IPS-18a (cell line): ENCODE results near the gene ERN1.
"Not testable (repeated sequence)": the region's sequence is repeated elsewhere in the genome, so short reads cannot be mapped to it uniquely, and the experiment has no call there.

Experiments
- H3K27ac ChIP-seq: one replicate; pipeline ENCODE4 v1.5.1; 2013; ENCODE audit warnings: low read length
- H3K27me3 ChIP-seq: one replicate; pipeline ENCODE4 v1.6.1; 2013; ENCODE audit warnings: mild to moderate bottlenecking, low read length; ENCODE audit not compliant: control insufficient read depth, insufficient read depth
- H3K36me3 ChIP-seq: one replicate; pipeline ENCODE4 v1.6.1; 2013; ENCODE audit warnings: low read depth, low read length; ENCODE audit not compliant: control insufficient read depth
- H3K4me1 ChIP-seq: one replicate; pipeline ENCODE4 v1.6.1; 2013; ENCODE audit warnings: low read depth, low read length; ENCODE audit not compliant: control insufficient read depth
- H3K4me3 ChIP-seq: one replicate; pipeline ENCODE4 v1.5.1; 2013; ENCODE audit warnings: low read length
- H3K9ac ChIP-seq: one replicate; pipeline ENCODE4 v1.6.1; 2013; ENCODE audit warnings: mild to moderate bottlenecking, low read length, moderate library complexity
- H3K9me3 ChIP-seq: one replicate; pipeline ENCODE4 v1.6.1; 2013; ENCODE audit warnings: low read depth, low read length; ENCODE audit not compliant: control insufficient read depth

The ERN1 gene

DNA sequence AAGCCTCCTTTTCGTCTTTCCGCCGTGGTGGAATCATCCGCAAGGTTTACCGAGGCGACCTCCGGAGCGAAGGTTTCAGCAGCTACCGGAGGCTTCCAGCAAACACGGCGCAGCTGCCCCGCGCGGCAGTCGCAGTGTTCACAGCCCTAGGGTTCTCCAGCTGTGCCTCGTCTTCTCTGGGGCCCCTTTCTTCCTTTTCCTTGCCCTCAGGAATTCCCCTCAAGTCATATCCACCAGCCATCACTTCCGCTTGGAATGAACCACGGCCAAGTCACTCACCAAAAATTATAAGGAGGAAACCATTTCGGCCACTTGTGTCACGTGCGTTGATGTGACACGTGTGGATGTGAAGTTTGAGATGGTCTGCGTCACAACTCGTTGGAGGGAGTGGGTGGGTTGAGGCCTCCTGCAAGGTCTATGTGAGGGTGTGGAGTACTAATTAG is 636 bp upstream of the ERN1 start:
- H3K4me1 ChIP-seq: peaks cover 7% of the 10 kb centered on the region
- no peaks in the 10 kb centered on the region for H3K9me3 ChIP-seq
- no peak overlapping the region for H3K9ac ChIP-seq
- H3K36me3 ChIP-seq: no peaks in the 10 kb centered on the region
- no peak overlapping the region for H3K27ac ChIP-seq
- H3K27me3 ChIP-seq: peaks cover 30% of the 10 kb centered on the region
- peak overlapping the region; percentile 71 for H3K4me3 ChIP-seq

DNA sequence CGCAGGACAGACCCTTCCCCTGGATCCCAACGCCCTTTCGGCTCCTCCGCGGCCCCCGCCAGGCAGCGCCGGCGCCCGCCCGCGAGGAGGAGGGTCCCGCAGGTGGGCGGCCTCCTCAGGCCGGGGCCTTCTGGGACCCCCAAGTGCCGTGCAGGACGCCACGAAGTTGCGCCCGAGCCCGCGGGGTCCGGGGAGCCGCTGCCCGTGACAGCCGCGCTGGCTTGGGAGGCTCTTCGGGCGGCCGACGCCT is 504 bp downstream of the ERN1 start:
- no peak overlapping the region for H3K27ac ChIP-seq
- no peaks in the 10 kb centered on the region for H3K9me3 ChIP-seq
- H3K9ac ChIP-seq: peak overlapping the region; percentile 30
- peaks cover 7% of the 10 kb centered on the region for H3K4me1 ChIP-seq
- H3K4me3 ChIP-seq: peak overlapping the region; percentile 71
- no peaks in the 10 kb centered on the region for H3K36me3 ChIP-seq
- peaks cover 30% of the 10 kb centered on the region for H3K27me3 ChIP-seq

DNA sequence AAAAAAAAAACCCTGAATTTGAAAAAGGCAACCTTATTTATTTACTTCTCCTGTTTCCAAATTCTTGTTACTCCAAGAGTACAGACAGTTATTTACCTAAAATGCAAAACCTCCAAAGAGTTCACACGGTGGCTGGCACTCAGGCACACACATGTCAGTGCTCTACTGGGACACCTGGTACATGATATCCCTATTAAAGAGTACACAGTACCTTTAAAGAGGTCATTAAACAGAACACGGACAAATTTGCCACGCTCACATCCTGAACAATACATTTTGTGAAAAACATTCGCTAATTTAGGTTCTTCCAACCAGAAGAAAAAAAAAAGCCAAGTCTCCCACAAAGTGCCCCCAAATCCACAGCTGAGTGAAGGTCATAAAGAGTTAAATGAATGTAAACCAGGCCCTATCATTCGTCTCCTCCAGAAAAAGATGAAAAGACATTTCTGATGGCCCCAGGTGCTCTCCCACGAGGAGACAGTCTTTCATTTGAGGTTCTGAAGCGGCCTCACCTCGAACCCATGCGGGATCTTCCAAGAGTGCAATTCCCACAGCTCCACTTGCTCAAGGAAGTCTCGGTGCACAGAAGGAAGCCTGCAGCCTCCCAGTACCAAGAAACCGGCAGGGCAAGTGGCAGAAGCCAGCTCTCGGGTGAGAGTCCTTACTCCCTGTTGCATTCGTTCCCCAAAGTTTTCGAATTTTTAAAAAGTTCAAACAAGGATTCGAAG is 993 bp downstream of the ERN1 start:
- Histone ChIP-seq H3K4me3 (peak overlapping the region; percentile 71), H3K9me3 (no peaks in the 10 kb centered on the region), H3K36me3 (no peaks in the 10 kb centered on the region), H3K27me3 (peaks cover 30% of the 10 kb centered on the region), H3K27ac (no peak overlapping the region), H3K4me1 (peaks cover 7% of the 10 kb centered on the region), H3K9ac (peak overlapping the region; percentile 30)

DNA sequence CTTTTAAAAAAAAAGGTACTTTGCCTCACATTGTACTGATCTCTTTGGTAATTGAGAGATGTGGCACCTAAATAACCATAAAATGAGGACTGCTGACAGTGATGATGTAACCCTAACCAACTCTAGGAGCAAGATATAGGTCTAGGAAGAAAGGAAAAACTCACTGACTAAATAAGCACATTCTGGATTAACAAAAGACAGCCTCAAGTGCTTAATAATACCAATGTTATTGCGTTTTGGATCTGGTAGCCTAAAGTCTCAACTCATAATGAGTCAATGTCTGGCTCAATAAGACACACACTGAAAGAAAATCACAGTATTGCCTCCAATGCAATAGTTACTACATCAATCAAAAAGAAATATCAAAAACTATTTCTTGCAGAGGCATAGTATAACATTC is 3.0 kb downstream of the ERN1 start:
- no peak overlapping the region for H3K9ac ChIP-seq
- no peak overlapping the region for H3K27ac ChIP-seq
- peaks cover 7% of the 10 kb centered on the region for H3K4me1 ChIP-seq
- peaks cover 30% of the 10 kb centered on the region for H3K27me3 ChIP-seq
- no peaks in the 10 kb centered on the region for H3K9me3 ChIP-seq
- no peaks in the 10 kb centered on the region for H3K36me3 ChIP-seq
- H3K4me3 ChIP-seq: no peak overlapping the region

DNA sequence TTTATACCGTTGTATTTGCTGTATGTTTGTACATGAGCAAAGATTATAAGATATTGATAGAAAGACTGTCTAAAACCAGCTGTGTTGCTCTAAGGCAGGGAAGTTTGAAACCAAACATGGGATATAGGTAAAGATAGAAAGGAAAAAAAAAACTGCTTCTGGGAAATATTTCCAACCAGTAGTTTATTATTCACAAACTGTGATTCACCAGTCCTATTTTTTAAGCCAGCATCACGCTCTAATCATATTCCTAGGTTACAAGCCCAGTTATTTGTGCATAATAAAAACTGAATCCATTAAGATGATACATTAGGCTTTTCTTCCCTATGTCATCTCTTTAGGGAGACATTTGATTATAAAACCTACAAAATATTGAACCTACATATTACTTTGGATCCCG is 4.0 kb downstream of the ERN1 start:
- Histone ChIP-seq H3K4me3 (no peak overlapping the region), H3K9me3 (no peaks in the 10 kb centered on the region), H3K36me3 (no peaks in the 10 kb centered on the region), H3K27me3 (peaks cover 20% of the 10 kb centered on the region), H3K27ac (no peak overlapping the region), H3K4me1 (peaks cover 7% of the 10 kb centered on the region), H3K9ac (no peak overlapping the region)

DNA sequence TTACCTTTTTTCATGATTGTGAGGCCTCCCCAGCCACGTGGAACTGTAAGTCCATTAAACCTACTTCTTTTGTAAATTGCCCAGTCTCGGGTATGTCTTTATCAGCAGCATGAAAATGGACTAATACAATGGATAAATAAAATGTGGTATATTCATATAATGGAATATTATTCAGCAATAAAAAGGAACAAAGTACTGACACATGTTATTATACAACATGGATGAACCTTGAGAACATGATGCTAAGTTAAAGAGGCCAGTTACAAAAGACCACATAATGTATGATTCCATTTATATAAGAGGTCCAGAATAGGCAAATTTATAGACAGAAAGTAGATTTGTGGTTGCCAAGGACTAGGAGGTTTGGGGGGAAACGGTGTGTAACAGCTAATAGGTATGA is 5.3 kb downstream of the ERN1 start:
- peaks cover 7% of the 10 kb centered on the region for H3K4me1 ChIP-seq
- H3K9ac ChIP-seq: no peak overlapping the region
- H3K4me3 ChIP-seq: no peak overlapping the region
- no peaks in the 10 kb centered on the region for H3K36me3 ChIP-seq
- no peaks in the 10 kb centered on the region for H3K9me3 ChIP-seq
- H3K27me3 ChIP-seq: peaks cover 14% of the 10 kb centered on the region
- H3K27ac ChIP-seq: no peak overlapping the region

DNA sequence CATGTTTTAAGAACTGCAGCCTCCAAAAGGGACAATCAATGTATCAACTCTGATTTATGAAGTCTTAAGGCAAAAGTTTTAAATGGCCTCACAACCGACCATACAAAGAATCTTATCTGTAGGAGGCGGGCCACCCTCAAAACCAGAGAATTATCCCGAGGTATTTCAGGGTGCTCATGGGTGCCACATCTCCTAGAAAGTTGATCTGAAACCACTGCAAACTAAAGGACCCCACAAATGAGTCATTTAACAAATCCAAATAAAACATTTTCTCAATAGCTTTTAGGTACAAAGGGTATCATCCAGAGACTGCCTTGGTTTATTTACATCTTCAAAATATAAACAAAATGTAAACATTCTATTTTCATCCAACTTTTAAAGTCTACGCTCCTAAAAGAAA is 6.8 kb downstream of the ERN1 start:
- Histone ChIP-seq H3K9ac (no peak overlapping the region), H3K9me3 (no peaks in the 10 kb centered on the region), H3K4me3 (no peak overlapping the region), H3K4me1 (no peaks in the 10 kb centered on the region), H3K36me3 (no peaks in the 10 kb centered on the region), H3K27ac (no peak overlapping the region), H3K27me3 (peaks cover under 1% of the 10 kb centered on the region)

DNA sequence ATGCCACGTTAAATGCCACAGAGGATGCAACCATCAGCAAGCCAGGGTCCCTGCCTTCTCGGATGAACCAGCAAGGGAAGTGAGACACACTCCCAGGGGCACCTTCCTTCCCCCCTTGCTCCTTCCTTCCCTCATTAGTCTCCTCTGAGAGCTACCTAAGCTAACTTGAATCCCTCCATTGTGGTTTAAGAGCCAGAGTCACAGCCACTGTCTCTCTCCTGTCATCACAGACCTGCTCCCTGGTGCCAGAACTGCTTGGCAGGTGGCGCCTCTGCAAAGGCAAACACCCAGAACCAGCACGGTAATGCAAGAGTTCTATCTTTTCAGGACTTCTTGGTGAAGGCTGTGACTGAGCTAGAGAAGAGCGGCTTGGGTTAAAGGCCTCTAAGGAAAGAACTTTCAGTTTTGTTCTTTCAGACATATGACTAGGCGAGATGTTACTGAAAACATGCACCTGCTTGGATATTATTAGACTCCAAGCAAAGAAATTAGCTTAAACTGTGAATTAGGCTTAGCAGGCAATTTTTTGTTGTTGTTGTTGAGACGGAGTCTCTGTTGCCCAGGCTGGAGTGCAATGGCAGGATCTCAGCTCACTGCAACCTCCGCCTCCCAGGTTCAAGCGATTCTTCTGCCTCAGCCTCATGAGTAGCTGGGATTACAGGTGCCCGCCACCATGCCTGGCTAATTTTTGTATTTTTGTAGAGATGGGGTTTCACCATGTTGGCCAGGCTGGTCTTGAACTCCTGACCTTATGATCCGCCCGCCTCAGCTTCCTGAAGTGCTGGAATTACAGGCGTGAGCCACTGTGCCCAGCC is 8.8 kb downstream of the ERN1 start:
- H3K9ac ChIP-seq, H3K4me3 ChIP-seq, H3K36me3 ChIP-seq, H3K9me3 ChIP-seq, H3K27ac ChIP-seq, H3K4me1 ChIP-seq, H3K27me3 ChIP-seq: not testable (repeated sequence)

DNA sequence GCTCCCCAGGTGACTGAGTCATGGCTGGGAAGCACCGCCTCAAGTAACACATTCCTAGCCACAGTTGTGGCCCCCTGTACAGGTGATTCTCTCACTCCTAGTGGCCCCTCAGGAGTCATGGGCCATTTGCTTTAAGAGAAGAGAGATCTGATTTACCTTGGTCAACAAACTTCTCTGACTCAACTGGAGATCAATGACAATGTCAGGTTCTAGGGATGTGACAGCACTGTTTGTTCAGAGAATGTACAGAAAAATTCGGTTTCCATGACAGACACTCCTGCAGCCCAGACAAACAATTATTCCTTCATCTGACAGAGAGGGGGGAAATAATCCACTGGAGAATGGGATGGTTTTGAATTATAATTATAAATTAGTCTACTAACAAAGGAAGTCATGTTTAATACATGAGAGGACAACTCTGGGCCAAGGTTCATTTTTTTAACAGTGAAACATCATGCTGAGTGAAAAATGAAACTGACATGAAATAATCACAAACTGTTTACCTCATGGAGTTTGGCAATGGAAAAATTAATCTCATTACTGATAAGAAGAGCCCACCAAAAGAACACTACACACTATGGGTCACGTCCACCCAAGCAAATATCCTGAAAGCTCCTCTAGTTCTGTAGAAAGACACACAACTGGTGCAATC is 9.7 kb downstream of the ERN1 start:
- H3K27me3 ChIP-seq: no peaks in the 10 kb centered on the region
- H3K9ac ChIP-seq: no peak overlapping the region
- no peak overlapping the region for H3K4me3 ChIP-seq
- no peak overlapping the region for H3K27ac ChIP-seq
- no peaks in the 10 kb centered on the region for H3K4me1 ChIP-seq
- no peaks in the 10 kb centered on the region for H3K9me3 ChIP-seq
- H3K36me3 ChIP-seq: no peaks in the 10 kb centered on the region

DNA sequence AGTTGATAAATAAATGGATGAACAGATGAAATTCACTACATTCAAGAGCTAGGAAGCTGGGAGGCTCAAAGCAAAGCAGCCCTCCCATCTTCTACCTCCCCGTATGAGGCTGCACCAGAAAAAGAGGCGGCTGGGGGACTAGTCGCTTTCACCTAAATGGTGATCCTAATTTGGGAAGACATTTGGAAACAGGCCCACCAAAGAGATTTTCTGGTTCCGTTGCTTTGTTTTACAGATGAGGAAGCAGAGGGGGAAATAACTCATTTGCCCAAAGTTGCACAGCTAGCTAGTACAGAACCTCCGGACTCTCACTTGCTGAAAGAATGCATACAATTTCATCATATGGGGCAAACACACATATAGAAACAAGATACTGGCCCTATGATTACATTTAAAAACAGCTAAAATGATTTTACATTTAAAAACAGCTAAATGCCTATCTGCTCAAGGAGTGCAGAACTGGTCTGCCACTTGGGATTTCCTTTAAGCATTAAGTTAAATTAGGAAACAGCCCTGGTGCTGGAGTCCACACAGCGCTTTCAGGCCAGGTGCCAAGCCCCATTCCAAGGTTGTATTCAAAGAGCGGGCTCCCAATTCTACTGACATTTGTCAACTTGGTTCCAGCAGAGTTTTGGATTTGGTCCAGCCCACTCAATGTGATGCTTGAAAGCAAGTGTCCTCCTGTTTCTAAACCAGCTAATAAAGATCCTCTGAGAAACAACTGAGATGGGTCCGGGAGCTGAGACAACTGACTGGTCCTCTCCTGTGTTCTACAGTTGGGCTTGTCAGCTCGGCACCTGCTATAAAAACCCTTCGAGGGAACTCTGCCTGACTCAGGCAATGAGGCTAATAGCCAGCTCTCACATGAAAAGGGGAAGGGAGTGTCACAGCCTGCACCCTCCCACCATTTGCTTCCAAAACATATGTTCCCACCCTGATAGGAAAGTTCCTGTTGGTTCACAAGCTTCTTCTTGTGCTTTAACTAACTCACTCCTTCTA is 11.7 kb downstream of the ERN1 start:
- Histone ChIP-seq H3K4me1 (no peaks in the 10 kb centered on the region), H3K9ac (no peak overlapping the region), H3K27ac (no peak overlapping the region), H3K9me3 (no peaks in the 10 kb centered on the region), H3K27me3 (no peaks in the 10 kb centered on the region), H3K4me3 (no peak overlapping the region), H3K36me3 (no peaks in the 10 kb centered on the region)
